ENCODE results near the gene CALML5. TPM values are rescaled to one million over a fixed set of nuclear protein-coding genes. Genes with fewer than 3 reads are reported as not detected.

The CALML5 gene
- not detected for total RNA-seq
- total RNA-seq: 0 reads per million in 2 donors

GRCh38 chr10:5499493-5500140 lies at the start of gene CALML5:
TSS of gene CALML5 (minus strand) at chr10:5499570. CDS start at chr10:5499438, 132 bp downstream.
- Mint-ChIP-seq H3K27ac (no peak within 1 kb of the TSS), H3K36me3 (ENCODE audit: low read depth) (peaks cover 2% of the 10 kb centered on the region), H3K4me3 (no peak within 1 kb of the TSS), H3K4me1 (peaks cover 2% of the 10 kb centered on the region), H3K27me3 (peaks cover 23% of the 10 kb centered on the region)
- no peak for ATAC-seq
- no peak for DNase-seq
- H3K9me3 ChIP-seq (ENCODE audit: control insufficient read depth, low read length, poor library complexity, severe bottlenecking): no peaks in the 10 kb centered on the region

GRCh38 chr10:5547931-5548660 lies 48.7 kb upstream of the CALML5 start:
- peaks cover 20% of the 10 kb centered on the region for H3K4me1 Mint-ChIP-seq

GRCh38 chr10:5547681-5547930 lies 48.2 kb upstream of the CALML5 start:
- Mint-ChIP-seq H3K27ac (no peak overlapping the region), H3K27me3 (no peaks in the 10 kb centered on the region)
- no peak for DNase-seq

More at GRCh38 chr10:5547931-5548660, 48.7 kb upstream of the CALML5 start:
- H3K4me3 Mint-ChIP-seq: no peak overlapping the region
- no peaks in the 10 kb centered on the region for H3K9me3 ChIP-seq (ENCODE audit: control insufficient read depth, low read length, poor library complexity, severe bottlenecking)
- H3K27ac Mint-ChIP-seq: no peak overlapping the region
- ATAC-seq: no peak
- DNase-seq: no peak
- H3K27me3 Mint-ChIP-seq: peaks cover 2% of the 10 kb centered on the region
- H3K36me3 Mint-ChIP-seq (ENCODE audit: low read depth): no peaks in the 10 kb centered on the region

GRCh38 chr10:5546891-5547680 lies 47.7 kb upstream of the CALML5 start:
- H3K27ac Mint-ChIP-seq: no peak overlapping the region
- H3K27me3 Mint-ChIP-seq: no peaks in the 10 kb centered on the region
- H3K4me3 Mint-ChIP-seq: no peak overlapping the region
- H3K4me1 Mint-ChIP-seq: peaks cover 10% of the 10 kb centered on the region
- no peaks in the 10 kb centered on the region for H3K9me3 ChIP-seq (ENCODE audit: control insufficient read depth, low read length, poor library complexity, severe bottlenecking)
- no peaks in the 10 kb centered on the region for H3K36me3 Mint-ChIP-seq (ENCODE audit: low read depth)
- ATAC-seq (no peak), DNase-seq (no peak)

More at GRCh38 chr10:5547681-5547930, 48.2 kb upstream of the CALML5 start:
- Mint-ChIP-seq H3K36me3 (ENCODE audit: low read depth) (no peaks in the 10 kb centered on the region), H3K4me3 (no peak overlapping the region), H3K4me1 (peaks cover 15% of the 10 kb centered on the region)
- no peak for ATAC-seq
- no peaks in the 10 kb centered on the region for H3K9me3 ChIP-seq (ENCODE audit: control insufficient read depth, low read length, poor library complexity, severe bottlenecking)

- H3K9me3 ChIP-seq (ENCODE audit: control insufficient read depth, low read length, poor library complexity, severe bottlenecking): no peaks in the 10 kb centered on the region
- H3K4me1 Mint-ChIP-seq: peaks cover 4% of the 10 kb centered on the region
- no peak overlapping the region for H3K27ac Mint-ChIP-seq
- H3K4me3 Mint-ChIP-seq: no peak overlapping the region
- H3K27me3 Mint-ChIP-seq: no peaks in the 10 kb centered on the region
- no peak for DNase-seq
- ATAC-seq: no peak
- no peaks in the 10 kb centered on the region for H3K36me3 Mint-ChIP-seq (ENCODE audit: low read depth)
Observed at GRCh38 chr10:5545778-5546710, 46.7 kb upstream of the CALML5 start.

- H3K27ac Mint-ChIP-seq: no peak overlapping the region
- no peak overlapping the region for H3K4me3 Mint-ChIP-seq
- no peak for DNase-seq
- peaks cover 3% of the 10 kb centered on the region for H3K4me1 Mint-ChIP-seq
- H3K36me3 Mint-ChIP-seq (ENCODE audit: low read depth): no peaks in the 10 kb centered on the region
- ATAC-seq: no peak
- no peaks in the 10 kb centered on the region for H3K9me3 ChIP-seq (ENCODE audit: control insufficient read depth, low read length, poor library complexity, severe bottlenecking)
- H3K27me3 Mint-ChIP-seq: no peaks in the 10 kb centered on the region
Observed at GRCh38 chr10:5545426-5545777, 46.0 kb upstream of the CALML5 start.

- DNase-seq (no peak), ATAC-seq (no peak)
- no peak overlapping the region for H3K27ac Mint-ChIP-seq
- H3K27me3 Mint-ChIP-seq: no peaks in the 10 kb centered on the region
- no peak overlapping the region for H3K4me3 Mint-ChIP-seq
- H3K4me1 Mint-ChIP-seq: peaks cover under 1% of the 10 kb centered on the region
- no peaks in the 10 kb centered on the region for H3K9me3 ChIP-seq (ENCODE audit: control insufficient read depth, low read length, poor library complexity, severe bottlenecking)
- no peaks in the 10 kb centered on the region for H3K36me3 Mint-ChIP-seq (ENCODE audit: low read depth)
Observed at GRCh38 chr10:5545011-5545410, 45.6 kb upstream of the CALML5 start.

GRCh38 chr10:5544216-5544805 lies 44.9 kb upstream of the CALML5 start:
- peaks cover 2% of the 10 kb centered on the region for H3K27me3 Mint-ChIP-seq
- no peak overlapping the region for H3K27ac Mint-ChIP-seq
- no peaks in the 10 kb centered on the region for H3K36me3 Mint-ChIP-seq (ENCODE audit: low read depth)
- ATAC-seq (no peak), DNase-seq (no peak)
- H3K4me3 Mint-ChIP-seq: no peak overlapping the region
- no peaks in the 10 kb centered on the region for H3K9me3 ChIP-seq (ENCODE audit: control insufficient read depth, low read length, poor library complexity, severe bottlenecking)
- no peaks in the 10 kb centered on the region for H3K4me1 Mint-ChIP-seq

- no peak overlapping the region for H3K4me3 Mint-ChIP-seq
Observed at GRCh38 chr10:5543623-5544022, 44.3 kb upstream of the CALML5 start.

GRCh38 chr10:5542100-5542499 lies 42.7 kb upstream of the CALML5 start:
- Mint-ChIP-seq H3K27me3 (peaks cover 4% of the 10 kb centered on the region), H3K27ac (no peak overlapping the region), H3K36me3 (ENCODE audit: low read depth) (no peaks in the 10 kb centered on the region), H3K4me3 (no peak overlapping the region), H3K4me1 (peaks cover 2% of the 10 kb centered on the region)
- H3K9me3 ChIP-seq (ENCODE audit: control insufficient read depth, low read length, poor library complexity, severe bottlenecking): no peaks in the 10 kb centered on the region
- no peak for DNase-seq
- no peak for ATAC-seq

More at GRCh38 chr10:5543623-5544022, 44.3 kb upstream of the CALML5 start:
- H3K4me1 Mint-ChIP-seq: no peaks in the 10 kb centered on the region
- no peak overlapping the region for H3K27ac Mint-ChIP-seq
- no peaks in the 10 kb centered on the region for H3K9me3 ChIP-seq (ENCODE audit: control insufficient read depth, low read length, poor library complexity, severe bottlenecking)
- H3K36me3 Mint-ChIP-seq (ENCODE audit: low read depth): no peaks in the 10 kb centered on the region
- H3K27me3 Mint-ChIP-seq: peaks cover 4% of the 10 kb centered on the region
- DNase-seq: no peak
- ATAC-seq: no peak

GRCh38 chr10:5540891-5541290 lies 41.5 kb upstream of the CALML5 start:
- DNase-seq: no peak
- H3K27ac Mint-ChIP-seq: no peak overlapping the region
- H3K4me3 Mint-ChIP-seq: no peak overlapping the region
- no peaks in the 10 kb centered on the region for H3K9me3 ChIP-seq (ENCODE audit: control insufficient read depth, low read length, poor library complexity, severe bottlenecking)
- peaks cover 4% of the 10 kb centered on the region for H3K27me3 Mint-ChIP-seq
- no peak for ATAC-seq
- H3K36me3 Mint-ChIP-seq (ENCODE audit: low read depth): no peaks in the 10 kb centered on the region
- peaks cover 2% of the 10 kb centered on the region for H3K4me1 Mint-ChIP-seq

- H3K36me3 Mint-ChIP-seq (ENCODE audit: low read depth): no peaks in the 10 kb centered on the region
- peaks cover 4% of the 10 kb centered on the region for H3K27me3 Mint-ChIP-seq
- ATAC-seq: no peak
- no peak for DNase-seq
- no peak overlapping the region for H3K4me3 Mint-ChIP-seq
- no peak overlapping the region for H3K27ac Mint-ChIP-seq
- H3K9me3 ChIP-seq (ENCODE audit: control insufficient read depth, low read length, poor library complexity, severe bottlenecking): no peaks in the 10 kb centered on the region
- peaks cover 2% of the 10 kb centered on the region for H3K4me1 Mint-ChIP-seq
Observed at GRCh38 chr10:5540080-5540479, 40.7 kb upstream of the CALML5 start.

Measured in T-helper 17 cell (primary cell).